Type B pancreatic cell (in vitro differentiated cells): ENCODE data around the gene NRCAM. TPM values are rescaled to one million over a fixed set of nuclear protein-coding genes. Genes with fewer than 3 reads are reported as not detected.

Experiments used
- DNase-seq: peaks from one replicate; pipeline ENCODE4 v3.0.0; 2021; ENCODE audit warnings: mixed read lengths; ENCODE audit not compliant: unreplicated experiment; ENCODE audit errors: extremely low spot score
- H3K27ac Mint-ChIP-seq: 2 replicates; pipeline ENCODE4 v1.8.0; 2021; ENCODE audit warnings: mild to moderate bottlenecking, mixed read lengths
- H3K27me3 Mint-ChIP-seq: 2 replicates; pipeline ENCODE4 v1.8.0; 2021; ENCODE audit warnings: mixed read lengths
- H3K36me3 Mint-ChIP-seq: 2 replicates; pipeline ENCODE4 v1.8.0; 2021; ENCODE audit warnings: mixed read lengths
- H3K4me1 Mint-ChIP-seq: one replicate; pipeline ENCODE4 v1.8.0; 2021; ENCODE audit warnings: mixed read lengths; ENCODE audit not compliant: unreplicated experiment
- H3K4me3 Mint-ChIP-seq: 2 replicates; pipeline ENCODE4 v1.8.0; 2021; ENCODE audit warnings: mild to moderate bottlenecking, mixed read lengths
- H3K9me3 Mint-ChIP-seq: 2 replicates; pipeline ENCODE4 v1.8.0; 2021; ENCODE audit warnings: mixed read lengths
- CTCF ChIP-seq: fragments of 200-600 bp; sonication (generic); conservative IDR thresholded peaks from 2 replicates; pipeline ENCODE4 v1.5.0; 2021; ENCODE audit warnings: antibody characterized with exemption, mild to moderate bottlenecking
- total RNA-seq: library from RNA; stranded (reverse); gene quantifications from 2 replicates; pipeline ENCODE4 v1.2.1, GENCODE V29; 2021; ENCODE audit warnings: low replicate concordance

The NRCAM gene
- total RNA-seq, 1 donor from 2014 or later, result 41.0 TPM

DNA sequence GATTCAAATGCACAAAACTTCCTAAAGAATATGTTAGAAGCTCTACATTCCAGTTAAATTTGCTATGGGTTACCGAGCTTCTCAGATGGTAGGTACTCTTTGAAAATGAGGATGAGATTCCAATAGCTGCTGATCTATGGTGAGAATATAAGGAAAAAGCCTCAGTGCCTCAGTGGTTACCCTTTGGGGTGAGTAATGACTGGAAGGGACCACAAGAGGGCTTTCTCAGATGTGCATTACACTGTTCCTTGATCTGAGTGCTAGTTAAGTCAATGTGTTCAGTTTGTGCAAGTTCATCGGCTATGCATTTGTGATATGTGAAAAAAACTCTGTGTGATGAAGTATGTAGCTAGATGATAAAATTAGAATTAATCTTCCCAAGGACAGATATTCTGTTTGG, 3.5 kb downstream of the NRCAM start:
- no peaks in the 10 kb centered on the region for H3K36me3 Mint-ChIP-seq
- TF ChIP-seq CTCF, result peak; percentile 79
- H3K4me1 Mint-ChIP-seq, result peaks cover 16% of the 10 kb centered on the region
- no peak for DNase-seq
- H3K4me3 Mint-ChIP-seq, result peak overlapping the region; percentile 65
- H3K27me3 Mint-ChIP-seq, result peaks cover 37% of the 10 kb centered on the region
- H3K27ac Mint-ChIP-seq, result no peak overlapping the region
- no peaks in the 10 kb centered on the region for H3K9me3 Mint-ChIP-seq

- no peak for TF ChIP-seq CTCF
- H3K9me3 Mint-ChIP-seq, result no peaks in the 10 kb centered on the region
- no peak overlapping the region for H3K4me3 Mint-ChIP-seq
- no peak for DNase-seq
- H3K27me3 Mint-ChIP-seq, result peaks cover 26% of the 10 kb centered on the region
- peaks cover 16% of the 10 kb centered on the region for H3K4me1 Mint-ChIP-seq
- no peaks in the 10 kb centered on the region for H3K36me3 Mint-ChIP-seq
- no peak overlapping the region for H3K27ac Mint-ChIP-seq
These were observed 4.9 kb downstream of the NRCAM start for GRCh38 chr7:108451296-108451848.

DNA sequence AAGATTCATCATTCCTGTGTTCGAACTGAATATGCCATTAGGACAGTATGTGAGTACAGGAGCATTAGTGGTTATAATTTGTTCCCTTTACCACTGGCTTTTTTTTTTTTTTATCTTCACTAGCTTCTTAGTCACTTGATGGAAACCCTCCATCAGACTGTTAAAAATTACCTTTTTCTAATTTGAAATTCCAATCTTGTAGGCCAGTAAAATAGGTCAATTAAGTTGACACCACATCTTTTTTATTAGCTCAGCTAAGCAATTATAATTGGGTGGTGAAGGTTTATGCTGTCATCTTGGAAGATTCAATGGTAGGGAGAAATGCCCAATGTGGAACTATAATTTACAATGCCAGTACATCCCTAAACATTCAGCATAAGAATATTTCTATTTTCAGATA, 6.1 kb downstream of the NRCAM start:
- H3K4me1 Mint-ChIP-seq, result peaks cover 16% of the 10 kb centered on the region
- no peak overlapping the region for H3K4me3 Mint-ChIP-seq
- no peak for DNase-seq
- TF ChIP-seq CTCF, result no peak
- no peak overlapping the region for H3K27ac Mint-ChIP-seq
- H3K9me3 Mint-ChIP-seq, result no peaks in the 10 kb centered on the region
- H3K36me3 Mint-ChIP-seq, result no peaks in the 10 kb centered on the region
- H3K27me3 Mint-ChIP-seq, result peaks cover 26% of the 10 kb centered on the region

DNA sequence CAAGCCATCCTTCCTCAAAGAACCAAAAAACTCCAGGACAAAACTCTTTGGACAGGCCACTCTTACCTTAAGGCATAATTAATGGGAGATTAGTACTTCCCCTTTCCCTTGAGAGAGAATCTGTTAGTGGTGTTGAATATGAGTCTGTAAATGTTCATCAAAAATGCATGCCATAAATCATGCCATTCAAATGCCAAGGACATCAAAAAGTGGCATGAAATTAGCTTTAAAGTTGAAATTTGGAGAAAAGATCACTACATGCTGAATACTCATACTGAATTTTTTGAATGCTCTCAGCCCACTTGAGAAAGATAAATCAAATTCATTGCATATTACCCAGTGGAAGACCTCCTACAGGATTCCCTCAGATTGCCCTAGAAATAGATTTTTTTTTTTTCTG, 6.7 kb downstream of the NRCAM start:
- no peak overlapping the region for H3K4me3 Mint-ChIP-seq
- H3K27me3 Mint-ChIP-seq, result peaks cover 23% of the 10 kb centered on the region
- DNase-seq, result no peak
- no peaks in the 10 kb centered on the region for H3K9me3 Mint-ChIP-seq
- peaks cover 16% of the 10 kb centered on the region for H3K4me1 Mint-ChIP-seq
- no peak for TF ChIP-seq CTCF
- H3K27ac Mint-ChIP-seq, result no peak overlapping the region
- no peaks in the 10 kb centered on the region for H3K36me3 Mint-ChIP-seq

GRCh38 chr7:108448584-108449505, 7.4 kb downstream of the NRCAM start:
- no peak for DNase-seq
- no peak overlapping the region for H3K27ac Mint-ChIP-seq
- no peak for TF ChIP-seq CTCF

More at GRCh38 chr7:108448584-108449505, 7.4 kb downstream of the NRCAM start:
- Mint-ChIP-seq H3K9me3 (no peaks in the 10 kb centered on the region), H3K27me3 (peaks cover 16% of the 10 kb centered on the region), H3K4me1 (peaks cover 16% of the 10 kb centered on the region), H3K4me3 (peak overlapping the region; percentile 51), H3K36me3 (no peaks in the 10 kb centered on the region)
